ENCODE measurements around the gene TASP1. TPM values are rescaled to one million over a fixed set of nuclear protein-coding genes. Genes with fewer than 3 reads are reported as not detected.

The TASP1 gene
- total RNA-seq, 1 donor from 2014 or later, result 14.3 TPM

GRCh38 chr20:13452470-13453124 lies 186.1 kb downstream of the TASP1 start:
- Histone ChIP-seq H3K4me3 (no peak overlapping the region), H3K4me1 (no peaks in the 10 kb centered on the region), H3K27ac (no peak overlapping the region), H3K36me3 (no peaks in the 10 kb centered on the region), H3K27me3 (ENCODE audit: low read depth) (no peaks in the 10 kb centered on the region), H3K9me3 (no peaks in the 10 kb centered on the region)
- DNase-seq (no peak), ATAC-seq (no peak)
- TF ChIP-seq CTCF (IDR thresholded peaks at IDR 0.05), result no peak
- intact Hi-C loops (cut with DNase I), result no loop called here

GRCh38 chr20:13449868-13450434 lies 188.8 kb downstream of the TASP1 start:
- Histone ChIP-seq H3K4me3 (no peak overlapping the region), H3K9me3 (no peaks in the 10 kb centered on the region), H3K36me3 (no peaks in the 10 kb centered on the region), H3K27ac (no peak overlapping the region), H3K4me1 (no peaks in the 10 kb centered on the region), H3K27me3 (ENCODE audit: low read depth) (no peaks in the 10 kb centered on the region)
- ATAC-seq (no peak), DNase-seq (no peak)
- no peak for TF ChIP-seq CTCF (IDR thresholded peaks at IDR 0.05)
- intact Hi-C loops (cut with DNase I), result no loop called here

GRCh38 chr20:13447385-13448180 lies 191.1 kb downstream of the TASP1 start:
- no peak for ATAC-seq
- Histone ChIP-seq H3K27ac (no peak overlapping the region), H3K4me1 (no peaks in the 10 kb centered on the region), H3K27me3 (ENCODE audit: low read depth) (no peaks in the 10 kb centered on the region), H3K9me3 (no peaks in the 10 kb centered on the region), H3K36me3 (no peaks in the 10 kb centered on the region), H3K4me3 (no peak overlapping the region)
- no peak for DNase-seq
- no peak for TF ChIP-seq CTCF (IDR thresholded peaks at IDR 0.05)
- intact Hi-C loops (cut with DNase I), result no loop called here

GRCh38 chr20:13443690-13444089 lies 195.0 kb downstream of the TASP1 start:
- H3K27ac ChIP-seq, result no peak overlapping the region
- peaks cover 16% of the 10 kb centered on the region for H3K9me3 ChIP-seq
- intact Hi-C loops (cut with DNase I), result no loop called here

GRCh38 chr20:13442986-13443385 lies 195.7 kb downstream of the TASP1 start:
- no peak overlapping the region for H3K27ac ChIP-seq
- H3K36me3 ChIP-seq, result no peaks in the 10 kb centered on the region
- no peak for TF ChIP-seq CTCF (IDR thresholded peaks at IDR 0.05)
- H3K4me1 ChIP-seq, result no peaks in the 10 kb centered on the region
- H3K27me3 ChIP-seq (ENCODE audit: low read depth), result no peaks in the 10 kb centered on the region
- DNase-seq (no peak), ATAC-seq (no peak)
- H3K4me3 ChIP-seq, result no peak overlapping the region
- intact Hi-C loops (cut with DNase I), result no loop called here
- peaks cover 16% of the 10 kb centered on the region for H3K9me3 ChIP-seq

More at GRCh38 chr20:13443690-13444089, 195.0 kb downstream of the TASP1 start:
- ATAC-seq (no peak), DNase-seq (no peak)
- no peaks in the 10 kb centered on the region for H3K36me3 ChIP-seq
- no peak overlapping the region for H3K4me3 ChIP-seq
- H3K4me1 ChIP-seq, result no peaks in the 10 kb centered on the region
- TF ChIP-seq CTCF (IDR thresholded peaks at IDR 0.05), result no peak
- no peaks in the 10 kb centered on the region for H3K27me3 ChIP-seq (ENCODE audit: low read depth)

Measured in lower lobe of right lung (tissue), 2 donors.